IPS DF 4.7 (cell line): ENCODE measurements around the gene COL27A1.
A peak's percentile ranks its signal among the peaks of the same experiment; 100 is the strongest.

Experiments used
- DNase-seq: peaks from one replicate; pipeline ENCODE4 v3.0.0-alpha.2; 2013; ENCODE audit warnings: low spot score; ENCODE audit errors: extremely low read depth

COL27A1 gene

DNA sequence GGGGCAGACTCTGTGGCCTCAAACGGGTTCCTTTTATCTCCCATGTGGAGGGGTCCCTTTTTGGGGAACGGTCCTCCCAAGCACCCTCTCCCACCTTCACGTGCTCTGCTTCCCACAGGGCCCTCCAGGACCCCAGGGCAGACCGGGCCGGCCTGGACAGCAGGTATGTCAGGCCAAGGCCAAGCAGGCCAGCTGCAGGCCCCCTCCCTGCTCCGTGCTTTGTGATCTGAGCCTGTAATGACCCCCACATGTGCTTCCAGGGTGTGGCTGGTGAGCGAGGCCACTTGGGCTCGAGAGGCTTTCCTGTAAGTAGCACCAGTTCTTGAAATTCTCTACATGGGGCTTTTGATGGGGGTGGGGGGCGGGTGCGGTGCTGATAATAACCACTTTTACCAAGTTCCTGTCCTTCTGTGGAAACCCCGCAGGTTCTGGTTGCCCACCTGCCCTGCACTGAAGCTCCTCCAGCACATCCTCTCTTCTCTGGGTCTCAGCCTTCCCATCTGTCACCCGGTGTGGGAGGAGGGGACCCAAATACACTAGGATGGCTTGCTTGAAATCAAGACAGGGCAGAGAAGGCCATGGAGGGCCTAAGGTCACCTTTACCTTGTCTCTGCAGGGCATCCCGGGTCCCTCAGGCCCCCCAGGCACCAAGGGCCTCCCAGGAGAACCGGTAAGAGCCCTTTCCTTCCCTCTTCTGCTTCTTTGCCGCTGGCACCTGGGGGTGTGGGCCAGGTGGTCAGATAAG, 109.6 kb downstream of the COL27A1 start:
- DNase-seq, result no peak

DNA sequence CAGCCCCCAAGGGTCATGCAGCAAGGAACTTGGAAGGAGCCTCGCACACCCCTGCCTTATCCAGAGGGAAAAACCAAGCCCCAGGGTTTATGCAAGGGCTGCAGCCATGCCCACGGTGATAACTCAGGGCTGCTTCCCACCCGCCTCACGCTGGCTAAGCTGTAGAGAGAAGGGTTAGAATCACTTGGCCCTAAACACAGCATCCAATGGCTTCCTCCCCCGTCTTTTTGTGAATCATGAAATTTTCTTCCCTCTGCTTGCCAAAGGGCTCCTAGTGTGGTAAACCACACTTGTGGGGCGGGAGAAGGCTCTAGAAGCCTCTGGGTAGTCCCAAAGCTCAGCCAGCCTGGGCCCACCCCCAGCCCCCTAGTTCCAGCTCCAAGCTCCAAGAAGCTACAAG, 111.6 kb downstream of the COL27A1 start:
- DNase-seq, result no peak

DNA sequence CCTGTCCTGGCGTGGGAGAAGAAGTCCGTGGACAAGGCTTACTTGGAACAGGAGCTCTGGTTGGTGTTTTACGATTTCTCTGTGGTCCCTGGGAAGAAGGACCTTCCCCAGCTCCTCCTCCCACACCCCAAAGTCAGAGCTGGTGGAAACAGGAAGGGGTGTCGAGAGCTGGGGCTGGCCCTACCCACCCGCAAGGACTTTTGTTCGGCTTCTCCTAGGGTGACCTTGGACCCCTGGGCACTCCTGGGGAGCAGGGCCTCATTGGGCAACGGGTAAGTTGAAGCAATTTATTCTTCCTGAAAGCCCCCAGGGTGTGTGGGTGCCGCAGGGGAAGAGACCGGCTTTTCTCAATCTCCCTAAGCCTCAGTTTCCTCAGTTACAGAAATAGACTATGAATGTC, 113.7 kb downstream of the COL27A1 start:
- no peak for DNase-seq

DNA sequence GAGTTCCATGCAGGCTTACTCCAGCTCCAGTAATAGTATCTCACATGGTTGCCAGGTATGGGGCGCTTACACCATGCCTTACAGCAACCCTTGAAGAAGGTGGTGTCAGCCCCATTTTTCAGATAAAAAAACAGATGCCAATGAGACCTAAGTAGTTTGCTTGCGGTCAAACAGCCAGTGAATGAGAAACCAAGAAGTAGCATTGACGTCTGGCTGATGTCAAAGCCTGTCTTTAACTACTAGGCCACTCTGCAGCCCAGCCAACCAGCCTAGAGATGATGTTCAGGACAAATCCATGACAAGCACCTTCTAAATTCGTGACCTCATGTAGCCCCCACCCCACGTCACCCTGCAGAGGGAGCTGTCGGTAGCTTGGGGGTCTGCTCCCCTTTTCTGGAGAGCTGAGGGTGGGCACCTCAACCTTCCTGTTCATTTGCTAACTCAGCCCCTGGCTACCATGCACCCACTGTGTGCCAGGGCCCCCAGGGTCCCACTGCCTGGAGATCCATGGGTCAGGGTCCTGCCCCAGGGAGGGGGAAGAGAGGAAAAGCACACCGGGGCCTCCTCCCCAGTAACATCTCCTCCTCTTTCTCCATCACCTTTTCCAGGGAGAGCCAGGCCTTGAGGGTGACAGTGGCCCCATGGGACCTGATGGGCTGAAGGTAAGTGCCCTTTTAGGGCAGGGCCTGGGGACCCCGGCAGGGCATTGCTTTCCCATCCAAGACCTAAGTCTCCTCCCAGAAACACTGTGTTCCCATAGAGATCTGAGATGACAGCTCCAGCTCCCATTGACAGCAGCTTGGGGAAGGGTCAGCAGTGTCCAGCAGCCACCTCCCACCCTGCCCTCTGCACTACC, 115.0 kb downstream of the COL27A1 start:
- no peak for DNase-seq

DNA sequence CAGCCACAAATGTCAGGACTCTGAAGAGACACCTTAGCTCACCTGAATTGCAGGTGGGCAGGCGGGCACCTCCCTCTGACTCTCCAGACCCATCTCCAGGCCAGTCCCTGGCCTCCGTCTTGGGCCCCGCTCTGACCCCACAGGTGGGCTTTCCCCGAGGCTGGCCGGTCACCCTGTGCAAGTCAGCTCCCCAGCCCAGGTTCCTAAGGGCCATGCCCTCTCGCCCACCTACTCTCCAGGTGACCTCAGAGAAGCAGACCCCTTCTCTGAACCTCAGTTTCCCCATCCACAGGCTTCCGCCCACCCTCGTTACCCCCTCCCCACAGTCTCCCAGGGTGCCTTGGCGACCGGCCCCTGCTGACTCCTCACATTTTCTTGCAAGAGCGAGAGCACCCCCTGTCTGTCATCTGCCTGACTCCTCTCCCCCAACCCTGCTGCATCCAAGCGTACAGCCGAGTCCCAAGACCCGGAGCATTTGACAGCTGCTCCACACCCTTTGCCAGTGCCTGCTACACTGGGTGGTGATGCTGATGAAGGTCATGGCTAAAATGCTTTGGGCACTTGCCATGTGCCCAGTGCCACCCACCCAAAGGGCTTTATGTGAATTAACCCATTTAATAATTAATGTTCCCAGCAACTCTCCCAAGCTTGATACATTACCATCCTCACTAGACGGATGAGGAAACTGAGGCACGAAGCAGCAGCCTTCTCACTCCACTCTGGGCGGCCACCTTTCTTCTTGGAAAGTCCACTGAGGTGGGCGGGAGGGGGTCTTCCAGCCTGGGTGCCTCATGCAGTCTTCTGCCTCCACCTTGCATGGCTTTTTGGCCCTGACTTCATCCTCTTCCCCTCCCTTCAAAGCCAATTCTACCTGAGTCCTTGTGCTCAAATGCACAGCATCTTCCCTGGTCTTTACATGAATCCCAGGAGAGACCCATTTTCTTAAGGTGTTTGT, 116.5 kb downstream of the COL27A1 start:
- DNase-seq, result peak; percentile 22

DNA sequence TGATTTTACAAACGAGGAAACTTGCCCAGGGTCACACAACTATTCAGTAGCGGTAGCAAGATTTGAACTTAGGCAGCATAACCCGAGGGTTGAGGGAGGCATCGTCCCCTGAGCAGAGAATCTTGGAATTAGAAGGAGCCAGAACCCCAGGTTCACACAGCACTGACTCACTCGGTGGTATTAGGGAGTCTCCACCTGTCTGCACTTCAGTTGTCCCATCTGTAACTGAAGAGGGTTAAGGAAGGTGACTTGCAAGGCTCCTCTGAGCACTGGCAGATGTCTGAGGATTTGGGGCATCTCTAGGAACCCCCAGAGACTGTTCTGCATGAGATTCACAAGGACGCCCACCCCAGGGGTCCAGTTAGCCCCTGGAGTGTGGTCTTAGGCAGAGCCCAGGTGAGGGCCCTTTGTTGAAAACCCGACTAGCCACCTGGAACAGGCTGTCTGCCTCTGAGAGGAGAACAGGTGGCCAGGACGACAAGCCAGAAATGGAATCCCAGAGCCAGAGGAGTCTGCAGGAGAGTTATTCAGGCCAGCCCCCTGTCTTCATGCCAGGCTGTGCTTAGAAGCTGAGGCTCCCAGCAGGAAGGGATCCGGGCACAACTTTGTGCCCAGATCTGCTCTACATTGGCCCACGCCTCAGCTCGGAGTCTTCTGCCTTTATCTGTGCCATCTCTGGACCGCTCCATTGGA, 117.5 kb downstream of the COL27A1 start:
- DNase-seq, result no peak

DNA sequence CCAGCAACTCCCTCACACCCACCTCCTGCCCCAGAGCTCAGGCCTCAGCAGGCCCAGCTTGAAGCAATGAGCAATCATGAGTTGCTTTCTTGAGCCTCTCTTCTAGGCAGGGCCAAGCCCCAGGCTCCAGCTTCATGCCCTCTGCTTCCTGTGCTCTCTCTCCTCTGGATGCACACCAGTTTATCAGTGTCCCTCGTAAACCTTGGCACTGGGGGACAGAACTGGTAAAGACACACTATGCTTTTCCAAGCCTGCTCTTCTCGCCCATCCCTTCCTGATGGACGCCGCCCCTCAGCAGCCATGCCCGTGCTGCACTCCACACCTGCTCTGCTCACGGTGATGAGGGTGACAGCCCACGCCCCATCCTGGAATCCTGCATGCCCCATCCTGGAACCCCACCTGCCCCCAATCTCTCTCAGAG, 118.1 kb downstream of the COL27A1 start:
- DNase-seq, result no peak

DNA sequence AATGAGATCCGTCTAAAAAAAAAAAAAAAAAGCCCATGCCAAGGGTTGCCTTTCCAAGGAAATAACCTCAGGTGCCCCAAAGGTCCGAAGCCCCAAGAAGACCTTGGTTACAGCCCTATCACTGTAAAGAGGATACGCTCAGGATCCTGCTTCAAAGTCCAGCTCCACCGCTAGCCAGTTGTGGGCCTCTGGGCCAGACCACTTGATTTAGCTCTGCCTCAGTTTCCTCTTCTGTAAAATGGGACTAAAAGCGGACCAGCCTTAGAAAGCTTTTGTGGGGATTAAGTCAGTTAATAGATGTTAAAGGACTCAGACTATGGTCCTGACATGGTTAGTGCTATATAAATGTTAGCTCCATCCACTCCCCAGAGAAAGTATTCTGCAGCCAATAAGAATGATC, 118.9 kb downstream of the COL27A1 start:
- no peak for DNase-seq

DNA sequence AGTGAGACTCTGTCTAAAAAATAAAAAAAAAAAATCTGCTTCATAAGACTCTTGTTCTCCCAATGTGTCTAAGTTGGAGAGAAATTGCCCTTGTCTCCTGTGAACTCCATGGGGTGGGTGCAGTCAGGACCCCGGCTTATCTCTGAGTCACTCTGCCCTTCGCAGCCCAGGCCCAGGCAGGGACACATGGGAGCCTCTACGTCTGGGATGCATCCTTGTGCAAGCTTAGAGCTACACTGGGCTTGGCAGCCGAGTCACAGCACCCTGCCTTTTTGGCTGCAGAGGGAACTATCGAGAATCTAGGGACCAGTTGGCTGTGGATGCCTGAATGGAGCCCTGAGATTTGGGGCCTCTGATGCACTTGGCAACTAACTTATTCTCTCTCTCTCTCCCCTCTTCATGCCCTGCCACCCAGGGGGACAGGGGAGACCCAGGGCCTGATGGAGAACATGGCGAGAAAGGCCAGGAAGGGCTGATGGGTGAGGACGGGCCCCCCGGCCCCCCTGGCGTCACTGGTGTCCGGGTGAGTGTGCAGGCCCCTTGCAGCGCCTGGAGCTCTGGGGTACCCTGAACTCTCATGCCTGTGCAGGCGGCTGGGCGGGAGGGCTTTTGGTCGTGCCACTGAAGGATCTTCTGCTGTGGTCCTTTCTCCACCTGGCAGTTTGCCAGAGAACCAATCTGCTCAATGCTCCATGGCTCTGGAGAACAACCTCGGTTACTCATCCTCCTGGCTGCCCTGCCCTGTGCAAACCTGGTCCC, 120.1 kb downstream of the COL27A1 start:
- no peak for DNase-seq

DNA sequence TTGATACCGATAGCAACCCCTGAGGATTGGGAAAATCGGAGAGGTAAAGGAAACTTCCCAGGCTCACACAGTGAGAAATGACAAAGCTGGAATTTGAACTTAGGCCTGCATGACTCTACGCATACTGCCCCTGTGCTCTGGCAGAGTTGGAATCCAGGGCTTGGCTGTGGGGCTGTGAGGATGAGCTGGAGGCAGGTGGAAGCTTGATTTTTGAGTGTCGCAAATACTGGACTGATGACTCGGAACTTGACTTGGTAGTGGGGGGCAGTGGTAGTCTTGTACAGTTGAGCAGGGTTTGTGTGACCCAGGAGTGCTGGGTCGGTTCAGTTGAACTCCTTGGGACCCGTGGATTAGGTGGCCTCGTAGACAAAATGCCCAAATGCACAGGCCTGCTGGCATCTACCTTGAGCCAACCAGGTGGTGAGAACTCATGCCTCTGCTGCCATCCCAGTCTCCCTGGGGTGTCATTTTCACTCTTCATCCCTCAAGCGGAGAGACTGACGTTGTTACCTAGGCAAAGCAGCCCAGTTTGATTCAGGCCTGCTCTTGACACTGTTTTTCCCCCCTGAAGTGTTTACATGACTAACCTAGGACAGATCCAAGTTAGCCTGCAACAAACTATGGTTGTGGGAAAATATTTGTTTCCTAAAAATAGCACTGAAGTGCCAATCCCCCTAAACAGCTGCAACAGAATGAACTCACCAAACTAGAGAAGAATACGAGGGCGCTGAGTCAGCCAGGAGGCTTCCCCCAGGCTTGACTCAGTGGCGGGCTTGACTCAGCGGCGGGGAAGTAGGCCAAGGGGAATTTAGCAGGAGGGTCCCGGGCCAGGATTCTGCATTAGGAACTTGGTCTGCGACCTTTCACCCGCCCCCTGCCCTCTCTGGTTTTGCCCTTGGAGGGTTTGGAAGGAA, 121.8 kb downstream of the COL27A1 start:
- no peak for DNase-seq

DNA sequence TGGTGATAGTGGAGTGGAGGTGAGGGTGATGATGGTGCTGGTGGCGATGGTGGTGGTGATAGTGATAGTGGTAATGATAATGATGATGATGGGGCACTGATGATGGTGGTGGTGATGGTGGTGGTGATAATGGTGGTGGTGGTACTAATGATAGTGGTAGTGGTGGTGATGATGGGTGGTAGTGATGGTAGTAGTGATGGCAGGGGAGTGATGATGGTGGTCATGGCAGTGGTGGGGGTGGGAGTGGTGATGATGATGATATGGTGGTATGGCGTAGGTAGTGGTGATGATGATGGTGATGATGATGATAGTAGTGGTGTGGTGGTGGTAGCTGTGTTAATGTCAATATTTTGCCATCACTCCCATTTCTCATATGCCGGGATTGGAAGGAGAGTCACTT, 123.0 kb downstream of the COL27A1 start:
- no peak for DNase-seq

DNA sequence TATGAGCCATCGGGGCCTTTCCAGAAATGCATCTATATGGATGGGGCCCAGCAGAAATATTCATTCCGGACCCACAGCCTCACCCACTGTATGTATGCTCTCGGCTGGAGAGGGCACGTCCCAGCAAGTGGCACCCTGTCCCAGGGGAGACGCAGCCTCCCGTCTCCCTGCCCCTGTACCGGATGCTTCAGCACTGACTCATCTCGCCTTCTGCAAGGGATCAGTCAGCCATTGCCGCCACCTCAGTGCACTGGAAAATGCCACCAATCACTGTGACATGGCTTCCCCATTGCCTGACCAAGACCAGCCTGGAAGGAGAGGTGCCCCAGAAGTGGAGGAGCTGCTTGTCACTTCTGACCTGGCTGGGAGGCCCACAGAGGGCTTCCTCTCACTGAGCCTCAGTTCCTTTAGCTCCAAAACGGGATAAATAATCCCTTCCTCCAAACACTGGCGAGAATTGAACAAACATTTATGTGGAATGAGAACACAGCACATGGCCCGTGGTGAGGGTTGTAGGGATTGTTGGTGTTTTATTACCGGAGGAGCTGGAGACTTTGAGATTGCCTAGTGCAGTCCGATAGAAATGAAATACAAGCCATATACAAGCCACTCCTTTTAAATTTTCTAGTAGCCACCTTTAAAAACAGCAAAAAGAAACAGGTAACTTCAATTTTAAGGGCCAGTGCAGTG, 123.7 kb downstream of the COL27A1 start:
- DNase-seq, result no peak

DNA sequence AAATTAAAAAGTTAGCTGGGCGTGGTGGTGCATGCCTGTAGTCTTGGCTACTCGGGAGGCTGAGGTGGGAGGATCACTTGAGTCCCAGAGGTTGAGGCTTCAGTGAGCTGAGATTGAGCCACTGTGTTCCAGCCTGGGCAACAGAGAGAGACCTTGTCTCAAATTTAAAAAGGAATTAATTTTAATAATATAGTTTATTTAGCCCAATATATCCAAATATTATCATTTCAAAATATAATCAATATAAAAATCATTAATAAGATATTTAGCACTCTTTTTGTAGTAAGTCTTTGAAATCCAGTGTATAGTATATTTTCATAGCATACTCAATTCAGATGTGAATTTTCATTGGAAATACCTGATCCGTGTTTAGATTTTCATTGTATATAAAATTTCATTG, 124.4 kb downstream of the COL27A1 start:
- DNase-seq, result no peak

DNA sequence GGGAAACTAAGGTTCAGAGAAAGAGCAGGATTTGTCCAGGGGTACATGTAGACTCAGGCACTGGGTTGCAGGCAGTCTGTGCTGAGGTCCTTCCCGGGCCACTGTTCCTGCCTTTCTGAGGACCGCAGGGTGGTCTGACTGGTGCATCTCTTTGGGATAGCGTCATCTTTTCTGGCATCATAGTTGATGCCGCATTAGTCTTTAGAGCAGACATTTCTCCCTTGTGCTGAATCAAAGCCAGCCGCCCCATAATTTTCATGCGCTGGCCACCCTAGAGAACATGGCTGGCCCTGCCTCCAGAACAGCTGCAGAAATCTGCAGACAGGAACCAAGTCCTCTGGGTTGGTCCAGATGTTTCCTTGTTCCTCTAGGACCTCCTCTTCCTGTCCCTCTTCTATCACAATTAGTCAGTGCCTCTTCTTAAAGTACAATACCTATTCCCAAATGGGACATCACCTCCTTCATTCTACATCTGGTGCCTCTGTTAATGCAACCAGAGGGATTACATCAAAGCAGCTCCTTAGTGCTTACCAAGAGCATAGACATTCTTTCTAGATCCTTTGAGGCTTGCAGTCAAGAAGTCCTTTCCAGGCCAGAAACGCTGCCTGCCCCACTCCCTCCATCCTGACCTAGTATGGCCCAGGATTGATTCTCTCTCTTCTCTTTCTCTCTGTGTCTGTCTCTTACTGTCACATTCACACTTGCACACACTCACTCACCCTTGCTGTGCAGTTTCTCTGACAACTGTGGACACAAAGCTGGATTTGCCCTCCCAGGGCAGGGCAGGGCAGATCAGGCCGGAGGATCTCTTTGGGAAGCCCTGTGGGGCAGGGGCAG, 125.5 kb downstream of the COL27A1 start:
- no peak for DNase-seq

DNA sequence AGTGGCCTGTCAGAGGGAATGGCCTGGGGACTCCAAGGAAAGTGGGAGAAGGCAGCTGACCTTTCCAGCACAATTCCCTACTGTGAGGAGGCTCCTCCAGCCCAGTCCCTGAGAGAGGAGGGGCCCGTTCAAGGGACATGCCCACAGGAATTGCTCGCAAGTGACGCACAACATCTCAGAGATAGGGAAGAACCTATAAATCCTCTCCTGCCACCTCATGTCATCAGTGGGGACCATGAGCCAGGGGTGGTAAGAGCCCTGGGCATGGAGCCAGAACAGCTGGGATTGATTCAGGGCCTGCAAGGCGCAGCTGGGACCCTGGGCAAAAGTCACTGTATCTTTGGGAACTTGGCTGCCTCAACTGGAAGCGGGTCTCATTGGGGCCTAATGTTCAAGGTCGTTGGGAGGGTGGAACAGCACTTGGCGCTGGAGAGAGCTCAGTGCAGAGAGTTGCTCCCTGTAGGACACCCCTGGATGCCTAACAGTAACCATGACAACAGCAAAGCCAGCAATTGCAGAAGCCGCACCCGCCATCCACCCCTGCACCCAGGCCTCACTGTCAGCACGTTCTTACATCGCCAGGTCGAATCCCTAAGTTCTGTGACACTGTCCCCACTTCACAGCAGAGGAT, 126.3 kb downstream of the COL27A1 start:
- no peak for DNase-seq

DNA sequence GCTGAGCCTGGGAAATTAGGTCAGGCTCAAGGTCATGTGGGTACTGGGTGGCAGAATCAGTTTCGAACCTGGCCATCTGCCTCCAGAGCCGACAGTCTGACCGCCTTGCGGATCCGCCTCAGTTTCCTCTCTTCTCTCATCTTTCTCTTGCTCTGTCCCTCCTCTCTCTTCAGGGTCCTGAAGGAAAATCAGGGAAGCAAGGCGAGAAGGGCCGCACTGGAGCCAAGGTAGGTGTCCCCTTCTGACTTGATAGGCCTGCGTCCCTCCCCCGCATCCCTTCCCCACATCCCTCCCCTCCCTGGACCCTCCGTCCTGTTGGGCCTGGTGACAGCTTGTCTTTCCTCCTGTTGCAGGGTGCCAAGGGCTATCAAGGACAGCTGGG, 126.8 kb downstream of the COL27A1 start:
- no peak for DNase-seq

DNA sequence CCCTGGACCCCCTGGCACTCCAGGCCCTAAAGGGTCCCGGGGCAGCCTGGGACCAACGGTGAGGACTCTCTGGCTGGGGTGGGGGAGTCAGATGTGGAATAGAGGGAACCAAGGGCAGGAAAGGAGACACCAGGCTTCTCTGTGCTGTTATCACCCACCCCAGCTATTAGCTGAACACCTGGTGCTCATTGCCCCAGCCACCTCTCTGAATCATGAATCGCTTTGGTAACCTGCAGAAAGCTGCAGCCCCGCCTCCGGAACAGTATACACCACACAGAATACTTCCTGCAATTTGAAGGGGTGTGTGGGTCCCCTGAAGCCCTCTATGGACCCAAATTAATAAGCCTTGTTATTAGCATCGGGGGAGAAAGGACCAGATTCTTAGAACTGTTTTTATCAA, 127.2 kb downstream of the COL27A1 start:
- DNase-seq, result no peak
